Muscle of back (tissue), 13 donors: Measurements from ENCODE around the gene PHC3. TPM values are rescaled to one million over a fixed set of nuclear protein-coding genes. Genes with fewer than 3 reads are reported as not detected.
"Not testable (repeated sequence)": the region's sequence is repeated elsewhere in the genome, so short reads cannot be mapped to it uniquely, and the experiment has no call there.

Experiments
- DNase-seq, 3 donors: peaks; one replicate each; pipeline versions ENCODE4 v3.0.0 to v3.0.0-alpha.2; 2013
- long read RNA-seq, 9 donors: transcript quantifications; one replicate each; lab custom pipeline, GENCODE V29; 2026
- polyA plus RNA-seq, 10 donors: library from polyadenylated mRNA; unstranded; fragments of 120-200 nt; gene quantifications; one replicate each; pipeline ENCODE4 v1.2.1, GENCODE V29; 2013; ENCODE audit not compliant: insufficient read length in 10 of 10

The PHC3 gene
- polyA plus RNA-seq, result 10 to 100 TPM; 12.3 to 24.1 (median 18.1) TPM
- long read RNA-seq, donor 1, full-length matches to known transcripts, result 1 of 1 reads
- long read RNA-seq, donor 1, partial matches to known transcripts, result 0 of 1 reads
- long read RNA-seq, donor 1, other reads (novel, unspliced or antisense), result 0 of 1 reads
- long read RNA-seq, donor 2, result 0 reads
- long read RNA-seq, donor 3, result 0 reads
- long read RNA-seq, donor 4, partial matches to known transcripts, result 0 of 1 reads
- long read RNA-seq, donor 4, other reads (novel, unspliced or antisense), result 0 of 1 reads
- long read RNA-seq, donor 5, partial matches to known transcripts, result 0 of 7 reads
- long read RNA-seq, donor 5, other reads (novel, unspliced or antisense), result 0 of 7 reads
- long read RNA-seq, donor 6, partial matches to known transcripts, result 0 of 1 reads
- long read RNA-seq, donor 6, other reads (novel, unspliced or antisense), result 0 of 1 reads
- long read RNA-seq, donor 7, partial matches to known transcripts, result 0 of 2 reads
- long read RNA-seq, donor 7, other reads (novel, unspliced or antisense), result 0 of 2 reads
- long read RNA-seq, donor 8, result 0 reads
- long read RNA-seq, donor 9, result 0 reads

- DNase-seq, result peak; percentile 93 to 98 (median 96)
Measured at GRCh38 chr3:170180908-170181885, at the start of gene PHC3. TSS of gene PHC3 (minus strand) at chr3:170181733. CDS start at chr3:170181715, 18 bp downstream.

- no peak for DNase-seq
Measured at GRCh38 chr3:170228093-170228766, 46.7 kb upstream of the PHC3 start.

- no peak for DNase-seq
Measured at GRCh38 chr3:170226426-170226960, 45.0 kb upstream of the PHC3 start.

GRCh38 chr3:170225166-170225565 lies 43.6 kb upstream of the PHC3 start:
- DNase-seq, result no peak

GRCh38 chr3:170222647-170223541 lies 41.4 kb upstream of the PHC3 start:
- DNase-seq, result peak; percentile 17 to 73 (median 30)

DNA sequence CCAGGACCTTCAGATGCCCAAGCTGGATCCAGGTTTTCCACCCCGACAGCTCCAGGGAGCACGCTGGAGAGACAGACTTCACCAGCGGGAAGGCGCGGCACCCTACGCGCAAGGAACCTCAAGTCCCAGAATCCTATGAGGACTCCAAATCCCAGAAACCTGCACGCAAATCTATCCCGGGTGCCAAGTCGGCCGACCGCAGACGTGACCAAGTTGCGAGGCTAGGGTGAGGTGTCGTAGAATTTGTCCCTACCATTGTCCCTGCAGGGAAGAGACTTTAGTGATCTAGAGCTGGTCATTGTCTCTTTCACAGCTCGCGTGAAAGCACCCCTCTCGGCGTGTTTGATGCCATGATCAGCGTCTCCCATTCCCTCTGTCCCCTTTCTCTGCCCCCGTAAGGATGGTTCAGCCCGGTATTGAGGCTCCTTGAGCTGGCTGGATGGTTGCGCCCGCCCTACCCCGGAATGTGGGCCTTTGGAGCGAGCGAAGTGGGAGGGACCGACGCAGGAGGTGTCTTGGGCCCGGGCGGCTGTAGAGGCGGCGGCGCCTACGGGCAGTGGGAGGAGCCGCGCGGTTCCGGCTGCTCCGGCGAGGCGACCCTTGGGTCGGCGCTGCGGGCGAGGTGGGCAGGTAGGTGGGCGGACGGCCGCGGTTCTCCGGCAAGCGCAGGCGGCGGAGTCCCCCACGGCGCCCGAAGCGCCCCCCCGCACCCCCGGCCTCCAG lies 40.6 kb upstream of the PHC3 start, which contains the start of gene PRKCI:
Gene PRKCI, plus strand, starts transcription at position 501 of the 723 bp plus-strand sequence. CDS start 246 bp downstream, outside the sequence.
- DNase-seq, result peak; percentile 95 to 99 (median 97)

DNA sequence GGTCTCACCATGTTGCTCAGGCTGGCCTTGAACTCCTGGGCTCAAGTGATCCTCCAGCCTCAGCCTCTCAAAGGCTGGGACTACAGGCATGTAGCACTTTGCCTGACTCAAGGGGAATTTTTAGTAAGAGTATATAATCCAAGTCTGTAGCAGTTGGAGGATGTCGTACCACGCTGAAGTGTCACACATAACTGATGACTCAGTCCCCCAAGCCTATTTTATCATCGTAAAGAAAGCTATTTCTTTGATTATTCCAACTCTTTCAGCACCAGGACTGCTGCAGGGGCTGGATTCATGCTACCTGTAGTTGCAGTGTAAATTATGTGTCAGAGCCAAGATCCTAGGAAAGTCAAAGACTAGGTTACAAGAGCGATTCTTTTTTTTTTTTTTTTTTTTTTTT lies 39.3 kb upstream of the PHC3 start:
- no peak for DNase-seq

DNA sequence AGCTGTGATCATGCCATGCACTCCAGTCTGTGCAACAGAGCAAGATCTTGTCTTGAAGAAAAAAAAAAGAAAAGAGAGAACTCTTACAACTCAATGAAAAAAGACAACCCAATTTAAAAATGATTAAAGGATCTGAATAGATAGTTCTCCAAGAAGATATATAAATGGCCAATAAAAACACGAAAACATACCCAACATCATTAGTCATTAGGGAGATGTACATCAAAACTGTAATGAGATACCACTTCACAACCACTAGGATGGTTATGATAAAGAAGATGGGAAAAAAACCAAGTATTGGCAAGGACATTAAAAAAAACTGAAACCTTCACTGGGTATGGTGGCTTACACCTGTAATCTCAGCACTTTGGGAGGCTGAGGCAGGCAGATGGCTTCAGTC lies 38.3 kb upstream of the PHC3 start:
- DNase-seq, result no peak

DNA sequence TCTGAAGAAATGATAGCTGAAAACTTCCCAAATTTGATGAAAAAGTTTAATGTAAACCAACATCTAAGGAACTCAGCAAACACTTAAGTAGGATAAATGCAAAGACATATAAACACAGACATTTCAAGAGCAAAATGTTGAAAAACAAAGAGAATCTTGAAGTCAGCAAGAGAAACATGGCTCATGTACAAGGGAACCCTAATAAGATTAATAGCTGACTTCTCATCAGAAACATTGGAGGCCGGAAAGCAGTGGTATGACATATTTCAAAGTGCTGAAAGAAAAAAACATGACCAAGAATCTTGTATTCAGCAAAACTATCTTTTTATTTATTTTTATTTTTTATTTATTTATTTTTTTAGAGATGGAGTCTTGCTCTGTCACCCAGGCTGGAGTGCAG lies 30.1 kb upstream of the PHC3 start:
- no peak for DNase-seq

DNA sequence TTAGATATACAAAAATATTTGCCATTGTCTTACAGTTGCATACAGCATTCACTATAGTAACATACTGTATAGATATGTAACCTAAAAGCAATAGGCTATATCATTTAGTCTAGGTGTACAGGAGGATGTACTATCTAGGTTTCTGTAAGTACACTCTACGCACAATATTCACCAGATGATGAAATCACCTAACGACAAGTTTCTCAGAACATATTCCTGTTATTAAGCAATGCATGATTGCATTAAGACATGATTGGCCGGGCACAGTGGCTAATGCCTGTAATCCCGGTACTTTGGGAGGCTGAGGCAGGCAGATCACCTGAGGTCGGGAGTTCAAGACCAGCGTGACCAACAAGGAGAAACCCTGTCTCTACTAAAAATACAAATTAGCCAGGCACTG lies 26.2 kb upstream of the PHC3 start:
- DNase-seq, result no peak

DNA sequence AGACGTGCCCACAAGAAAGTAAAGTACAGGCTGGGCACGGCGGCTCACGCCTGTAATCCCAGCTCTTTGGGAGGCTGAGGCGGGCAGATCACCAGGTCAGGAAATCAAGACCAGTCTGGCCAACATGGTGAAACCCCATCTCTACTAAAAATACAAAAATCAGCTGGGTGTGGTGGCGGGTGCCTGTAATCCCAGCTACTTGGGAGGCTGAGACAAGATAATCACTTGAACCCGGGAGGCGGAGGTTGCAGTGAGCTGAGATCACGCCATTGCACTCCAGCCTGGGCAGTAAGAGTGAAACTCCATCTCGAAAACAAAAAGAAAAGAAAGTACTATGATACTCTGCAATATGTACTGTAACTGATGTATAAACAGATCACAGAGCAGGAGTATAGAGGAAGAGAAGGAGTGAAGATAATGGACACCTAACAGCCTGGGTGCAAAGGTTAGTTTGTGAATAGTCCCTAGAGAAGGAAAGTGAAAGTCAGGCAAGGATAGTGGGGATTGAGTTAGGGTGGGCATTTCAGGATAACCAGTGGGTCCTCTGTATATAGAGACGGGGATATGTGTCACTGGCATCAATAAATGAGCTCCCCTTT lies 24.7 kb upstream of the PHC3 start:
- DNase-seq, result not testable (repeated sequence)

- DNase-seq, result peak in 1 of 3 donors; percentile 13
Measured at GRCh38 chr3:170205302-170205701, 23.8 kb upstream of the PHC3 start.

- DNase-seq, result no peak
Measured at GRCh38 chr3:170204509-170204908, 23.0 kb upstream of the PHC3 start.

DNA sequence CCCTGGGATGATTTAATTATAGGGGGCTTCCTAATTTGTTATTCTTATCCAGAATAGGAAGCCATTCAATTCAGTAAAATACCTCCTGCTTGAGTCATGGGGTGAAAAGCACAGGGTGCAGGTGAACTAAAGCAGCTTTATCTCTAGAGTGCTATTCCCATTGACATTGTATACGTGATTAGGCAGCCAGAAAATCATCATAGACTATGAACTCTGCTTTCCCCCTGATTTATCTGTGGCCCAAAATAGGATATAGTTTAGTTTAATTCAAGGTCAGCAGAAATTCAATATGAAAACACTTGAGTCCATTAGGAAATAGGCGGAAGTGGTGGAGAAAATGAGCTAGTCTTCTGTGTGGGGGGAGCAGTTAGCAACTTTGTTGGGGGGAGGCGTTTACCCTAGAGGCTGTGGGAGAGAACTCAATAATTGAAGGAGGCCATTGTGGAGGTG lies 22.5 kb upstream of the PHC3 start:
- no peak for DNase-seq

GRCh38 chr3:170203457-170203856 lies 21.9 kb upstream of the PHC3 start:
- no peak for DNase-seq

- no peak for DNase-seq
Measured at GRCh38 chr3:170201527-170201926, 20.0 kb upstream of the PHC3 start.

DNA sequence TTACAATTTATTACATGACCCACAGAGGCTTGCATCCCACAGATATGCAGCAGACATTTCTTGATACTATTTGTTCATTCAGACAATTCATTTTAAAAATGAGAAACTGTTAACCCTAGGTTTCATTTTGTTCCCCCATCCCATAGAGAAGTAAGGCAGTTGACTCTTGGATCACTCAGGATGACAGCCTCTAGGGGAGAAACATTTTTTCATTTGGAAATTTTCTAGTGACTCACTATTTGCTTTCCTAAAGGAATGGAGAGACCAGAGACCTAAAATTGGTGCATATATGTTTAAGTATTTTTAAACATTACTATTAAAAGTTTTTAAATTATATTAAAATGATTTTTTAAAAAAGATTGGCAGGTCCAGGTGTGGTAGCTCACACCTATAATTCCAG lies 19.5 kb upstream of the PHC3 start:
- no peak for DNase-seq

DNA sequence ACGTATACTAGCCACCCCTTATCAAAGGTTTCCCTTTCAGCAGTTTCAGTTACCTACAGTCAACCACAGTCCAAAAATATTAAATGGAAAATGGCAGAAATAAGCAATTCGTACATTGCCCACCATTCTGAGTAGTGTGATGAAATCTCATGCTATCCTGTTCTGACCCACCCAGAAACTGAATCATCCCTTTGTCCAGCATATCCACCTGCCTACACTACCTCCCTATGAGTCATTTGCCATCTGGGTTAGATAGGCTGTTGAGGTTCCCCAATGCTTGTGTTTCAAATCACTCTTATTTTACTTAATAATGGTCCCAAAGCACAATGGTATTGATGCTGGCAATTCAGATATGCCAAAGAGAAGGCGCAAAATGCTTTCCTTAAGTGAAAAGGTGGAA lies 15.3 kb upstream of the PHC3 start:
- no peak for DNase-seq

GRCh38 chr3:170195759-170196158 lies 14.2 kb upstream of the PHC3 start:
- DNase-seq, result not testable (repeated sequence)
